HFF-Myc (cell line): Measurements from ENCODE around the gene MLXIP.

ENCODE experiments used
- DNase-seq: peaks from one replicate; pipeline ENCODE4 v3.0.0-alpha.2; 2011; ENCODE audit warnings: low read depth; ENCODE audit errors: extremely low read depth
- H3K4me3 ChIP-seq: replicated peaks from 2 replicates; pipeline ENCODE4 v1.5.1; 2011; ENCODE audit warnings: low read depth, mild to moderate bottlenecking, control low read depth, low read length
- TF ChIP-seq, protein P1 (sequence below): IDR thresholded peaks from 2 replicates; pipeline ENCODE4 v1.5.1; 2012; ENCODE audit warnings: mild to moderate bottlenecking, low read depth, low read length, control low read depth; ENCODE audit errors: missing control alignments

MLXIP gene, protein sequence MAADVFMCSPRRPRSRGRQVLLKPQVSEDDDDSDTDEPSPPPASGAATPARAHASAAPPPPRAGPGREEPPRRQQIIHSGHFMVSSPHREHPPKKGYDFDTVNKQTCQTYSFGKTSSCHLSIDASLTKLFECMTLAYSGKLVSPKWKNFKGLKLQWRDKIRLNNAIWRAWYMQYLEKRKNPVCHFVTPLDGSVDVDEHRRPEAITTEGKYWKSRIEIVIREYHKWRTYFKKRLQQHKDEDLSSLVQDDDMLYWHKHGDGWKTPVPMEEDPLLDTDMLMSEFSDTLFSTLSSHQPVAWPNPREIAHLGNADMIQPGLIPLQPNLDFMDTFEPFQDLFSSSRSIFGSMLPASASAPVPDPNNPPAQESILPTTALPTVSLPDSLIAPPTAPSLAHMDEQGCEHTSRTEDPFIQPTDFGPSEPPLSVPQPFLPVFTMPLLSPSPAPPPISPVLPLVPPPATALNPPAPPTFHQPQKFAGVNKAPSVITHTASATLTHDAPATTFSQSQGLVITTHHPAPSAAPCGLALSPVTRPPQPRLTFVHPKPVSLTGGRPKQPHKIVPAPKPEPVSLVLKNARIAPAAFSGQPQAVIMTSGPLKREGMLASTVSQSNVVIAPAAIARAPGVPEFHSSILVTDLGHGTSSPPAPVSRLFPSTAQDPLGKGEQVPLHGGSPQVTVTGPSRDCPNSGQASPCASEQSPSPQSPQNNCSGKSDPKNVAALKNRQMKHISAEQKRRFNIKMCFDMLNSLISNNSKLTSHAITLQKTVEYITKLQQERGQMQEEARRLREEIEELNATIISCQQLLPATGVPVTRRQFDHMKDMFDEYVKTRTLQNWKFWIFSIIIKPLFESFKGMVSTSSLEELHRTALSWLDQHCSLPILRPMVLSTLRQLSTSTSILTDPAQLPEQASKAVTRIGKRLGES

DNA sequence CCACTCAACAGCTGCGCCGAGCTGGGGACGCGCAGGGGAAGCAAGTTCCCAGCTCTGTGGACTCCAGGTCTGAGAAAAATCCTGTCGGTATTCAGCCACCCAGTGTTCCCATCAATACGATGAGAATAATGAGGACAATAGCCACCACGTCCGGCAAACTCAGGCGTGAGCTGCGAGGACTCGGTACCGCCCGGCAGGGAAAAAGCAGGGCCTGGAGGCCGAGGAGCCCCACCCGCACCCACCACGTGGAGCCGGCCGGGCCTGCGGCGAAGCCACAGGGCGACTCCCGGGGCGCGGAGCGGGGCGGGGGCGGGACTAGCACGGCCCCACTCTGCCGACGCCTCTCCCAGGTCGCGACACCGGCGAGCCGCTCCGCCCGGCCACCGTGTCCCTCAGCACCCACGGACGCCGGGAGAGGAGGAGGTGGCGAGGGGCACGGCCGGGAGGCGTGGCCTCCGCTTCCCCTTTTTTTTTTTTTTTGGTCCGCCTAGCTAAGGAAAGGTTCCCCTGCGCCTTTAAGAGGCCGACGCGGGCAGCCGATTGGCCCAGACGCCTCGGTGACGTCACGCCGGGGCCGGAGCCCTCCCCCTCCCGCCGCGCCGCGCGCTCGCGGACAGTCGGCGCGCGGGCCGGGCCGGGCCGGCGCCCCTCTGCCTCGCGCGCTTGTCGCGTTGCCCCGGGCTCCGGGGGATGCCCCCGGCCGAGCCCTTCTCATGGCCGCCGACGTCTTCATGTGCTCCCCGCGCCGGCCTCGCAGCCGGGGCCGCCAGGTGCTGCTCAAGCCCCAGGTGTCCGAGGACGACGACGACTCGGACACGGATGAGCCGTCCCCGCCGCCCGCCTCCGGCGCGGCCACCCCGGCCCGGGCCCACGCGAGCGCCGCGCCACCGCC is at the start of gene MLXIP:
MLXIP (plus strand) TSS at position 616 of the 892 bp plus-strand sequence; CDS start at position 714, 98 bp downstream.
- peak within 1 kb of the TSS; percentile 75 for H3K4me3 ChIP-seq
- TF ChIP-seq, protein P1, sequence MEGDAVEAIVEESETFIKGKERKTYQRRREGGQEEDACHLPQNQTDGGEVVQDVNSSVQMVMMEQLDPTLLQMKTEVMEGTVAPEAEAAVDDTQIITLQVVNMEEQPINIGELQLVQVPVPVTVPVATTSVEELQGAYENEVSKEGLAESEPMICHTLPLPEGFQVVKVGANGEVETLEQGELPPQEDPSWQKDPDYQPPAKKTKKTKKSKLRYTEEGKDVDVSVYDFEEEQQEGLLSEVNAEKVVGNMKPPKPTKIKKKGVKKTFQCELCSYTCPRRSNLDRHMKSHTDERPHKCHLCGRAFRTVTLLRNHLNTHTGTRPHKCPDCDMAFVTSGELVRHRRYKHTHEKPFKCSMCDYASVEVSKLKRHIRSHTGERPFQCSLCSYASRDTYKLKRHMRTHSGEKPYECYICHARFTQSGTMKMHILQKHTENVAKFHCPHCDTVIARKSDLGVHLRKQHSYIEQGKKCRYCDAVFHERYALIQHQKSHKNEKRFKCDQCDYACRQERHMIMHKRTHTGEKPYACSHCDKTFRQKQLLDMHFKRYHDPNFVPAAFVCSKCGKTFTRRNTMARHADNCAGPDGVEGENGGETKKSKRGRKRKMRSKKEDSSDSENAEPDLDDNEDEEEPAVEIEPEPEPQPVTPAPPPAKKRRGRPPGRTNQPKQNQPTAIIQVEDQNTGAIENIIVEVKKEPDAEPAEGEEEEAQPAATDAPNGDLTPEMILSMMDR = no peak
- peak; percentile 68 for DNase-seq

DNA sequence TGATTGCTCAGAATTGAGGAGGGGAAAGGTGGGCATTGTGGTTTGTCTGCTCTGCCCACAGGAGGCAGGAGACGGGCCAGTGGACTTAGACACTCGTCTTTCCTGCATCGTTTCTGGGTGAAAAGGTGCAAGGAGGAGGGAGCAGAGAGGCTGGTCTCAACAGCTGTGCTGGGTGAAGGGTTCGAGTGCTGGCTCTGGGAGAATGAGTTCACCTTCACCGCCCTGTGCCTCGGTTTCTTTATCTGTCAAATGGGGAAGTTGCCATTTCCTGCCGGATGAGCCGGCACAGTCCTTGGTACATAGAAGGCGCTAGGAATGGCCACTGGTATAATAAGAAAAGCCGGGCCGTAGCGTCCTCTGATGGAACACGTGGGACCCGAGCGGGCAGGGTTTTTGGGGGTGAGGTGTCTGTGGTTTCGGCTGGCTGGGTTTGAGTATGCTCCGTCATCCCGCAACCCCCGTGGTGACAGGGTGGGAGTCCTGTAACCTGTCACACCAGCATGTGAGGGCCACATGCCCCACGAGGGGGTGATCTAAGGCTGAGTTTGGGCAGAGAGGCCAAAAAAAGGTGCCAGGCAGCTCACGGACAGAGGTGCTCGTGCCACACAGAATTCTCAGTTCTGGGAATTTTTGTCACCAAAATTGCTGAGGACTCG is 49.5 kb upstream of the MLXIP start:
- TF ChIP-seq, protein P1 = no peak
- DNase-seq = no peak
- H3K4me3 ChIP-seq = no peak overlapping the region

DNA sequence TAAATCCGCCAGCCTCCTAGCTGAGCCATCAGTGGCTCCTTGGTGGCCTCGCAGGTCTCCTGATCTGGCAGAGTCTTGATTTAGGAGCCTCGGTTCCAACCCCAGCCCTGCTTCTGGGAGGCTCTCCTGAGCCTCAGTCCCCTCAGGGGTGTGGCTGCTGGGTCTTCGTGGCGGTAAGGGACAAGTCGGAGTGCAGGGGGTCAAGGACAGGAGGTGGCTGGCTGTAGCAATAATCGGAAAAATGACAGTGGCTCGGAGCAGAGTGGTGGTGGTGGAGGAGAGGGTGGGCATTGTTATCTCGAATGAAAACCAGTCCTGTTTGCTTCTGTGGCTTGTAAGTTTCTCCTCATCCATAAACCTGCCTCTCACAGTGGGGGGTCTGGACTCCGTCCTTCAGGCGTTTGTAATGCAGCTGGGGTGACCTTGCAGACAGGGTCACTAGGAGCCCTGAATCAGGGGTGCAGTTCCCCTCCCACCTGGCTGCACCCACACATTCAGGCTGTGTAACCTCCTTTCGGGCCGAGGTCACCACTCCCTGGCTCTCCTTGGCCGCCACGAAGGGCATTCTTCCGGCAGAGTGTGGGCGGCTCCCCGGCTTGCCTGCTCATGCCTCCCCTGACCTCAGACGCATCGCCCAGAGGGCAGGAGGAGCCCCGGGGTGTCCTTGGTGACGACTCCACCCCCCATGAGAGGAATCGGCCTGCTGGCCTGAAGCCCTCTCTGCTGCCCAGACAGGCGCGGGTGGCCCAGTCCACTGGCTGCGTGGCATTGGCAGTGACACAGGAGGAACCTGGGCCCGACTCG is 48.7 kb upstream of the MLXIP start:
- H3K4me3 ChIP-seq = no peak overlapping the region
- DNase-seq = no peak

DNA sequence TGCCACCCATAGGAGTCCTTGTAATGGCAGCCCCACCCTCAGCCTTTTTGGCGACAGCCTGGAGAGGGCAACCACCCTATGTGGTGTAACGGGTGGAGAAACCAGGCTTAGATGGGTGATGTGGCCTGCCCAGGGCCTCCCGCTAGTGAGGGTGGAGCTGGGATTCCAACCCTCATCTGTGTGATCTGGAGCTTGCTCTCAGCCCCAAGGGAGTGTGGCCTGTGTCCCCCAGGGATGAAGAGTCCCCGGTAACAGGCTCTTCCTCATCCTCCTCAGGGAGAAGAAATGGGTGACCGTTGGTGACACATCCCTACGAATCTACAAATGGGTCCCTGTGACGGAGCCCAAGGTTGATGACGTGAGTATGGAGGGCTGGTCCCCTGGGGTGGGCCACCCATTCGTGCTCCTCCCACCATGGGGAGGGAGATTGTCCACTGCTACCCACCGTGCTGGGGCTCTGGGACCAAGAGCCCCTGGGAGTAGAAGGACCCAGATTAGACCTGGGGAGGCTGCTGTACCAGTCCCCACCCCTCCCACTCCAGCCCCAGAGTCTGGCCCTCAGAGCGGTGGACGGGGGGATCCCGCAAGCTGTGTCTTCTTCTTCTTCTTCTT is 48.0 kb upstream of the MLXIP start:
- H3K4me3 ChIP-seq = no peak overlapping the region
- DNase-seq = no peak
- TF ChIP-seq, protein P1 = no peak

More for the DNA sequence above, 48.7 kb upstream of the MLXIP start:
- TF ChIP-seq, protein P1 = no peak

DNA sequence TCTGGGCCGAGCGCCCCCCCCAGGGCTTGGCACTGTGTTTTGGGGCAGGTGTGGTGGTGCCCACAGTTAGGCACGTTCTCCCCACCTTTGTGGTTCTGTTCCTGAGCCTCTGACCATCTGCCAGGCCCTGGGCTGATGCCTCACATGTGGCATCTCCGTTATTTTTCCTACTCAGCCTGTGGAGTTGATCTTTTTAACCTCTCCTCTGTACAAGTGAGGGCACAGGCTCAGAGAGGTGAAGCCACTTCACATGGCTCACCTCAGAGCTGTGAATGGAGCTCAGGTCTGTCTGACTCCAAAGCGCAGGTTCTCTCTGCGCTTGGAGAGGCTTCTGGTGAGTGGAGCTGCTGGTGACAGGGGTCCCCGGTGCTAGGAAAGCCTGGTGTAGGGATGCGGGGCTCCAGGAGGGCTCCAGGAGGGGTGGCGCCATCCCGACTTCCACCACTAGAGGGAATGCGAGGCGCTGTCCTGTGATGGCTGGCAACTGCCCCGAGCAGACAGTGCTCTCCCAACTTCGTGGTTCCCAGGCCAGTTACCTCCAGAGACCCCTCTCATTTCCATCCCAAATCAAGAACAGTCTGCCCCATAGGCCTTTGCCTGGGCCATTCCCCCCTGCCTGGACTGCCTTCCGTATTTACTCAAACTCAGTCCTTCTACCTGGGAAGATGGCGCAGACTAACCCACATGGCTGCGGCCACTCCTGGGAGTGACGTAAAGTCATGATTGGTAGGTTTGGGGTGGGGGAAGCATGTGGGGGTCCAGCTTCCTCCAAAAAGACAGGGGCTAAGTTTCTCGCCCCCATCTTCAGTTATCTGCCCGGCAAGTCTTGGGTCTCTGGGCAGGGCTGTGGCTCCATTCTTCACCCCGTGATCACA is 47.0 kb upstream of the MLXIP start:
- DNase-seq = no peak
- TF ChIP-seq, protein P1 = peak; percentile 83
- H3K4me3 ChIP-seq = no peak overlapping the region
